ENCODE results near the gene GABRA5. TPM values are rescaled to one million over a fixed set of nuclear protein-coding genes. Genes with fewer than 3 reads are reported as not detected.
"Not testable (repeated sequence)": the region's sequence is repeated elsewhere in the genome, so short reads cannot be mapped to it uniquely, and the experiment has no call there.

GABRA5 gene
- 54.2 TPM for total RNA-seq

GRCh38 chr15:26866298-26867199 lies at the start of gene GABRA5:
TSS of gene GABRA5 (plus strand) at chr15:26867062. CDS start at chr15:26869249, 2,187 bp downstream.
- no peak for FAIRE-seq

GRCh38 chr15:26831191-26831590 lies 35.7 kb upstream of the GABRA5 start:
- not testable (repeated sequence) for DNase-seq (ENCODE audit: low spot score in 2 of 2); FAIRE-seq

More at GRCh38 chr15:26866298-26867199, at the start of gene GABRA5:
- no peak for DNase-seq (ENCODE audit: low spot score in 2 of 2)

DNA sequence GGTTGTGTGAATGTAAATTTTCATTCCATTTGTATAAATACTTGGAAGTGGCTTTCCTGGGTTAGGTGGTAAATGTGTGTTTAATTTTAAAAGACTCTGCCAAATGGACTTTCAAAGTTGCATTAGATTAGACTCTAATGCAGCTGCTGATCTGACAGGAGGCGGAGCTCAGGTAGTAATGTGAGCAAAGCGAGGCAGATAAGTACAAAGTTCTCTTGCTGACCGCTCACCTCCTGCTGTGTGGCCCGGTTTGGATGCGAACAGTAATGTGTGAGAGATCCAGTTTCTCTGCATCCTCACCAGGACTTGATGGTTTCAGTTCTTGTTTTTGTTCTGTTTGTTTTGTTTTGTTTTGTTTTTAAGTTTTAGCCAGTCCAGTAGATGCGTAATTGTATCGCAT lies 34.9 kb upstream of the GABRA5 start:
- FAIRE-seq (no peak), DNase-seq (ENCODE audit: low spot score in 2 of 2) (no peak)

- FAIRE-seq = no peak
- DNase-seq (ENCODE audit: low spot score in 2 of 2) = no peak
Observed at GRCh38 chr15:26838742-26839460, 28.0 kb upstream of the GABRA5 start.

- FAIRE-seq (no peak), DNase-seq (ENCODE audit: low spot score in 2 of 2) (no peak)
Observed at GRCh38 chr15:26841514-26841913, 25.3 kb upstream of the GABRA5 start.

DNA sequence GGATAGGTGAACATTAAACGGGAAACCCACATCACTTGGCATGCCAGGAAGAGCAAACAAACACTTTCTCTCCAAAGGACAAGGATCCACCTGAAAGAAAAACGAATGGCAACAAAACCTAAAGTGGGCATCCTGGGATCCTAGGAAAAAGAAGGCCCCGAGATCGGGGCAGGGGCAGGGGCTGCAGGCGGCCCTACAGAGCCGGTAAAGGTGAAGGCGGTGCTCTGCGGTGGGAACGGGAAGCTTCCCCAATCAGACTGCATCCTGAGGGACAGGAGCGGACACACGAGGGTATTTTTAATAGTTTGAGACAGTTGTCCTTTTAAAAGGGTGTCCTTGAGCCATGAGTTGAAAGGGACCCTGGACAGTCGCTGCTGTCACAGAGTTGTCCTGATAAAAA lies 24.9 kb upstream of the GABRA5 start:
- FAIRE-seq = no peak
- no peak for DNase-seq (ENCODE audit: low spot score in 2 of 2)

DNA sequence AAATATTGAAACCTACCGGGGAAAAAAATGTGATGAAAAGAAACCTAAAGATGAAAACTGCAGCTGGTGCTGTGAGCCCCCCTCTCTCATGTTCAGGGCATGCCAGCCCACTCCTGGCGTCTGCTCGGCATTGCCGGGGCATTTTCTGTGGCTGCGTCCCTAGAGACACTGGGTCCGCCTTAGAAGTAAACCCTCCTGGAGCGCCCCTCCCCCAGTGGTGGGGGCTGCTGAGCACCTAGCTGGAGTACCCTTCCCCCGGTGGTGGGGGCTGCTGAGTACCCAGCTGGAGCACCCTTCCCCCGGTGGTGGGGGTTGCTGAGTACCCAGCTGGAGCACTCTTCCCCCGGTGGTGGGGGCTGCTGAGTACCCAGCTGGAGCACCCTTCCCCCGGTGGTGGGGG lies 24.5 kb upstream of the GABRA5 start:
- DNase-seq (ENCODE audit: low spot score in 2 of 2) (no peak), FAIRE-seq (no peak)

DNA sequence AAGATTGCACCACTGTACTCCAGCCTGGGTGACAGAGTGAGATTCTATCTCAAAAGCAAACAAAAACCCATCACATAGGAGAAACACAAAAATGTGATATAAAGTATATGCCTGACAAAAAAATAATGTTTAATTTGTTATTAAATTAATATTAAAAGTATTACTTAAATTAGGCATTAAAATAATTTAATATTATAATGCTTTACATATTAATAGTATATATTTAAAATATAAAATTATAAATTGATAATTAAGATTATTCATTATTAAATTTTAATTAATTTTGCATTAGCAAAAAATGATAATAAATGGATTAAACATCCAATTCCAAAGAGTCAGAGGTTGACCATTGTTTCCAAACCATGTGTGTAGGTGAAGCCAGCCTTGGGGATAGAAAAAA lies 22.0 kb upstream of the GABRA5 start:
- FAIRE-seq (peak; percentile 81), DNase-seq (ENCODE audit: low spot score in 2 of 2) (no peak)

GRCh38 chr15:26848498-26848897 lies 18.4 kb upstream of the GABRA5 start:
- no peak for DNase-seq (ENCODE audit: low spot score in 2 of 2)
- FAIRE-seq = no peak

DNA sequence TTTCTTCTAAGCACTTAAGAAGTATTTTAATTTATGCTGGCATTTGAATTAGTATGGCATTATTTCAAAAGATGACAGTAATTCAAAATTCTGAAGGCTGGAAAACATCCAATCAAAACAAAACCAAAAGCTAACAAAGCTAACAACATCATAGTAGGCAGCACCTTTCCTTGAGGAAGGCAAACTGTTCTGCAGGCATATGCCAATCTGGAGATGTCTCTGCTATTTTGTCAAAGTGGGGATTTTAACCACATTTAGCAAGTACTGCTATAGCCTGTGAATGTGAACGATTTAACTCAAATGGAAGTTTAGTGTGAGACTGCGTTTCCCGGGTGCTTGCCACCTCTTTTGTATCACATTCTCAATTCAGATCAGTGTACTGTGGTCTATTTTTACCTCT lies 16.7 kb upstream of the GABRA5 start:
- no peak for FAIRE-seq
- no peak for DNase-seq (ENCODE audit: low spot score in 2 of 2)

GRCh38 chr15:26852980-26853379 lies 13.9 kb upstream of the GABRA5 start:
- peak; percentile 3 for FAIRE-seq

DNA sequence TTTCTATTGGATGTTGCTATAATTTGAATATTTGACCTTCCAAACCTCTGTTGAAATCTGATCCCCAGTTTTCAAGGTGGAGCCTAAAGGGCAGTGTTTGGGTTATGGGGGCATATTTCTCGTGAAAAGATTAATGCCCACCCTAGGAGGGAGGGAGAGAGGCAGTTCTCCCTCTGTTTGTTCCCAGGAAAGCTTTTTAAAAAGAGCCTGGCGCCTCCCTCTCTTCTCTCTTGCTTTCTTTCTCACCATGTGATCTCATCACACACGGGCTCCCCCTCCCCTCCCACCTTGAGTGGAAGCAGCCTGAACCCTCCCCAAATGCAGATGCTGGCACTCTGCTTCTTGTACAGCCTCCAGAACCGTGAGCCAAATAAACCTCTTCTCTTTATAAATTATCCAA lies 12.4 kb upstream of the GABRA5 start:
- FAIRE-seq = no peak
- no peak for DNase-seq (ENCODE audit: low spot score in 2 of 2)

More at GRCh38 chr15:26852980-26853379, 13.9 kb upstream of the GABRA5 start:
- no peak for DNase-seq (ENCODE audit: low spot score in 2 of 2)

DNA sequence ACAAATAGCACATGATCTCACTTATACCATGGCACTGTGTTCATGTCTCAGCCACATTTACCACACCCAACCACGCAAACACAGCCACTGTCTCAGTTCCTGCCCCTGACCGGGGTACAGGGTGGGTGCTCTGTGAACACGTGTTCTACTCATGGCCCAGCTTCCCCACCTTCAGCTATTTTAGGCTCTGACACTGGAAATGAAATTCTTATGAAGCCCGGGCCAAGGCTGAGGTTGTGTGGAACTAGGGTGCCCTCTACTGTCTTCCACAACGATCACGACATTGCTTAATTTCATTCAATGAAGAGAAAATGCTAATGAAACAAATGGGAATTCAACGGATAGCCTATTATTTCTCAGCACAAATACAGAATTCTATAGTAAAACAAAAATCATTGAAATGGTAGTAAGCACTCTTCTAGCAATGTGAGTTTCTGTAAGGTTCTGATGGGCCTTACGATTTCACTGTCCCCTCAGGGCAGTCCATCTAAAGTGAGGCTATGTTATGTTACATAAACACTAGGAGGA lies 2.1 kb upstream of the GABRA5 start:
- DNase-seq (ENCODE audit: low spot score in 2 of 2) (peak in 1 of 2 donors; percentile 51), FAIRE-seq (no peak)

- DNase-seq (ENCODE audit: low spot score in 2 of 2) (no peak), FAIRE-seq (no peak)
Observed at GRCh38 chr15:26867200-26868007, 542 bp downstream of the GABRA5 start.

- FAIRE-seq = no peak
- DNase-seq (ENCODE audit: low spot score in 2 of 2) = no peak
Observed at GRCh38 chr15:26868029-26868685, 1.3 kb downstream of the GABRA5 start.

DNA sequence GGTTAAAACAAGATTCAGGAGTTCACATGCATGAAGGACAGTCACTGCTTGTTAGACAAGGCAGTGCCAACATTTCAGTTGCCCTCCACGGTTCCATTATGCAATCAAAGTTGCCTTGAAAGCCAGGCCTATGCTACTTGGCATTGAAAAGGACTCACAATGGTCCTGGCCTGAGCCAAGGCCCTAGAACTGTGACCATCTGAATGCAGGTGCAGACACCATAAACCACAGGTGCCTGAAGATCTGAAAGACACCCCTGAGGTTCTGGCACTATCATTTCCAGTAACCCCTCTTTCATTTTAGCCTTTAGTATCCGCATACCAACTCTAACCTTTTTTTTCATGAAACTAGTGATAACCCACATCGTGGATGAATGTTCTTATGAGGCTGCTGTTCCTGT lies 2.8 kb downstream of the GABRA5 start:
- no peak for DNase-seq (ENCODE audit: low spot score in 2 of 2)
- FAIRE-seq = no peak

- DNase-seq (ENCODE audit: low spot score in 2 of 2) (no peak), FAIRE-seq (no peak)
Observed at GRCh38 chr15:26870346-26870745, 3.5 kb downstream of the GABRA5 start.

GRCh38 chr15:26872206-26872605 lies 5.3 kb downstream of the GABRA5 start:
- DNase-seq (ENCODE audit: low spot score in 2 of 2) (no peak), FAIRE-seq (no peak)

DNA sequence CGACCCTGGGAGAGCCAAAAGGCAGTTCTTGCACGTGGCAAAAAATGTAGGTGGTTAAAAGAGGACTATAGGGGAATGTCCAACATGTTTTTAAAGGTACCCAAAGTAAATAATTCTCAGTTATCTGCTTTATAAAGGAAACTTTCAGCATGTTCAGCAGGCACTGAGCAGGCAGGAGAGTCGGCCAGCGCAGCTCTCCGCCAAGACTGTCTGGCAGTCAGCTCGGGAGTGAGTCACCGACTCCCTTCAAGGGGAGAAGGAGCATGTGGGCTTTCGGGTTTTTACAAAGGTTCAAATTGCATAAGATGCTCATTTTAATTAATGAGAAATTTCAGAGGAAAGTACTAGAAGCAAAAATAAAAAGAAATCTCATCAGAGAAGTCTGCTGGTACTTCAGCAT lies 7.0 kb downstream of the GABRA5 start:
- FAIRE-seq (no peak), DNase-seq (ENCODE audit: low spot score in 2 of 2) (peak in 1 of 2 donors; percentile 61)
